GM19395 (cell line): Measurements from ENCODE around the gene CLIP4.
"Not testable (repeated sequence)": the region's sequence is repeated elsewhere in the genome, so short reads cannot be mapped to it uniquely, and the experiment has no call there.

Source experiments
- ATAC-seq: cut with Tn5 transposase; IDR thresholded peaks from one replicate; pipeline ENCODE4 v1.9.1; 2021; ENCODE audit warnings: mild to moderate bottlenecking, moderate library complexity; ENCODE audit not compliant: unreplicated experiment

CLIP4 gene

GRCh38 chr2:29100564-29100963 lies 14.7 kb upstream of the CLIP4 start:
- no peak for ATAC-seq

GRCh38 chr2:29104688-29105087 lies 10.5 kb upstream of the CLIP4 start:
- ATAC-seq = no peak

- no peak for ATAC-seq
These were observed 9.8 kb upstream of the CLIP4 start for GRCh38 chr2:29105375-29105774.

- no peak for ATAC-seq
These were observed 9.0 kb upstream of the CLIP4 start for GRCh38 chr2:29106256-29106655.

GRCh38 chr2:29106980-29107388 lies 8.2 kb upstream of the CLIP4 start:
- no peak for ATAC-seq

GRCh38 chr2:29107547-29107946 lies 7.7 kb upstream of the CLIP4 start:
- ATAC-seq = not testable (repeated sequence)

GRCh38 chr2:29108225-29108624 lies 7.0 kb upstream of the CLIP4 start:
- no peak for ATAC-seq

GRCh38 chr2:29109246-29109645 lies 6.0 kb upstream of the CLIP4 start:
- no peak for ATAC-seq

- ATAC-seq = peak; percentile 43
These were observed 4.2 kb upstream of the CLIP4 start for GRCh38 chr2:29110916-29111535.

GRCh38 chr2:29112379-29112778 lies 2.8 kb upstream of the CLIP4 start:
- no peak for ATAC-seq

GRCh38 chr2:29113027-29113686 lies 2.1 kb upstream of the CLIP4 start:
- no peak for ATAC-seq

- ATAC-seq = no peak
These were observed 1.3 kb upstream of the CLIP4 start for GRCh38 chr2:29113891-29114321.

- ATAC-seq = no peak
These were observed 649 bp upstream of the CLIP4 start for GRCh38 chr2:29114586-29114945.

GRCh38 chr2:29115797-29116781 lies 874 bp downstream of the CLIP4 start:
- ATAC-seq = peak; percentile 55

- ATAC-seq = no peak
These were observed 2.6 kb downstream of the CLIP4 start for GRCh38 chr2:29117636-29118303.

GRCh38 chr2:29119211-29119610 lies 4.0 kb downstream of the CLIP4 start:
- ATAC-seq = no peak

- ATAC-seq = no peak
These were observed 5.6 kb downstream of the CLIP4 start for GRCh38 chr2:29120846-29121245.

- ATAC-seq = no peak
These were observed 8.6 kb downstream of the CLIP4 start for GRCh38 chr2:29123617-29124349.

GRCh38 chr2:29124504-29124903 lies 9.3 kb downstream of the CLIP4 start:
- no peak for ATAC-seq

- ATAC-seq = peak; percentile 20
These were observed 14.5 kb downstream of the CLIP4 start for GRCh38 chr2:29129586-29130281.
